ENCODE data around the gene SCAP.
"Not testable (repeated sequence)": the region's sequence is repeated elsewhere in the genome, so short reads cannot be mapped to it uniquely, and the experiment has no call there.

The SCAP gene

GRCh38 chr3:47485812-47486211 lies 10.1 kb upstream of the SCAP start:
- in situ Hi-C loops (cut with MboI; ENCODE audit: low pct_unique_long_range_greater_than_20kb, low sequenced_read_pairs): no loop called here
- DNase-seq: no peak

- in situ Hi-C loops (cut with MboI; ENCODE audit: low pct_unique_long_range_greater_than_20kb, low sequenced_read_pairs): no loop called here
- DNase-seq: no peak
These were observed 6.6 kb upstream of the SCAP start for GRCh38 chr3:47482366-47482765.

GRCh38 chr3:47481763-47482162 lies 6.0 kb upstream of the SCAP start:
- in situ Hi-C loops (cut with MboI; ENCODE audit: low pct_unique_long_range_greater_than_20kb, low sequenced_read_pairs); DNase-seq: not testable (repeated sequence)

GRCh38 chr3:47480267-47480666 lies 4.5 kb upstream of the SCAP start:
- DNase-seq; in situ Hi-C loops (cut with MboI; ENCODE audit: low pct_unique_long_range_greater_than_20kb, low sequenced_read_pairs): not testable (repeated sequence)

GRCh38 chr3:47479826-47480160 lies 4.1 kb upstream of the SCAP start:
- no peak for DNase-seq
- in situ Hi-C loops (cut with MboI; ENCODE audit: low pct_unique_long_range_greater_than_20kb, low sequenced_read_pairs): no loop called here

GRCh38 chr3:47478022-47478421 lies 2.3 kb upstream of the SCAP start:
- DNase-seq: no peak
- in situ Hi-C loops (cut with MboI; ENCODE audit: low pct_unique_long_range_greater_than_20kb, low sequenced_read_pairs): no loop called here

GRCh38 chr3:47476644-47477199 lies 981 bp upstream of the SCAP start:
- no peak for DNase-seq
- in situ Hi-C loops (cut with MboI; ENCODE audit: low pct_unique_long_range_greater_than_20kb, low sequenced_read_pairs): no loop called here

- in situ Hi-C loops (cut with MboI; ENCODE audit: low pct_unique_long_range_greater_than_20kb, low sequenced_read_pairs): no loop called here
- DNase-seq: no peak
These were observed 537 bp upstream of the SCAP start for GRCh38 chr3:47476330-47476626.

- in situ Hi-C loops (cut with MboI; ENCODE audit: low pct_unique_long_range_greater_than_20kb, low sequenced_read_pairs): no loop called here
These were observed 642 bp downstream of the SCAP start for GRCh38 chr3:47475029-47475569.

GRCh38 chr3:47473391-47473790 lies 2.4 kb downstream of the SCAP start:
- in situ Hi-C loops (cut with MboI; ENCODE audit: low pct_unique_long_range_greater_than_20kb, low sequenced_read_pairs): no loop called here
- DNase-seq: no peak

More at GRCh38 chr3:47475029-47475569, 642 bp downstream of the SCAP start:
- peak; percentile 55 for DNase-seq

- no peak for DNase-seq
- in situ Hi-C loops (cut with MboI; ENCODE audit: low pct_unique_long_range_greater_than_20kb, low sequenced_read_pairs): no loop called here
These were observed 6.1 kb downstream of the SCAP start for GRCh38 chr3:47469616-47470015.

- in situ Hi-C loops (cut with MboI; ENCODE audit: low pct_unique_long_range_greater_than_20kb, low sequenced_read_pairs); DNase-seq: not testable (repeated sequence)
These were observed 7.4 kb downstream of the SCAP start for GRCh38 chr3:47468315-47468714.

- in situ Hi-C loops (cut with MboI; ENCODE audit: low pct_unique_long_range_greater_than_20kb, low sequenced_read_pairs): no loop called here
- peak; percentile 75 for DNase-seq
These were observed 11.2 kb downstream of the SCAP start for GRCh38 chr3:47464588-47464987.

- in situ Hi-C loops (cut with MboI; ENCODE audit: low pct_unique_long_range_greater_than_20kb, low sequenced_read_pairs); DNase-seq: not testable (repeated sequence)
These were observed 16.1 kb downstream of the SCAP start for GRCh38 chr3:47459534-47460085.

GRCh38 chr3:47456984-47457383 lies 18.8 kb downstream of the SCAP start:
- in situ Hi-C loops (cut with MboI; ENCODE audit: low pct_unique_long_range_greater_than_20kb, low sequenced_read_pairs): no loop called here
- DNase-seq: no peak

- in situ Hi-C loops (cut with MboI; ENCODE audit: low pct_unique_long_range_greater_than_20kb, low sequenced_read_pairs): no loop called here
- no peak for DNase-seq
These were observed 19.8 kb downstream of the SCAP start for GRCh38 chr3:47455806-47456452.

GRCh38 chr3:47452453-47453215 lies 23.1 kb downstream of the SCAP start:
- in situ Hi-C loops (cut with MboI; ENCODE audit: low pct_unique_long_range_greater_than_20kb, low sequenced_read_pairs): no loop called here

GRCh38 chr3:47444103-47444502 lies 31.6 kb downstream of the SCAP start:
- in situ Hi-C loops (cut with MboI; ENCODE audit: low pct_unique_long_range_greater_than_20kb, low sequenced_read_pairs): no loop called here

More at GRCh38 chr3:47452453-47453215, 23.1 kb downstream of the SCAP start:
- no peak for DNase-seq

GRCh38 chr3:47443611-47443995 lies 32.1 kb downstream of the SCAP start:
- no peak for DNase-seq
- in situ Hi-C loops (cut with MboI; ENCODE audit: low pct_unique_long_range_greater_than_20kb, low sequenced_read_pairs): no loop called here

More at GRCh38 chr3:47444103-47444502, 31.6 kb downstream of the SCAP start:
- DNase-seq: peak; percentile 19

Data from KBM-7 (cell line).